HepG2 (cell line): Measurements from ENCODE around the gene PIK3CB. TPM values are rescaled to one million over a fixed set of nuclear protein-coding genes. Genes with fewer than 3 reads are reported as not detected.

ENCODE experiments used
- AFF4 ChIP-seq: sonication (generic); formaldehyde crosslinking; IDR thresholded peaks from 2 replicates; pipeline ENCODE4 v1.4.0; 2020; ENCODE audit warnings: missing genetic modification reagents
- ATF1 ChIP-seq: IDR thresholded peaks from 2 replicates; pipeline ENCODE4 v1.6.1; 2016; ENCODE audit warnings: mild to moderate bottlenecking, control low read depth
- GMEB1 ChIP-seq: sonication (generic); formaldehyde crosslinking; IDR thresholded peaks from 2 replicates; pipeline ENCODE4 v1.5.1; 2020; ENCODE audit warnings: missing genetic modification reagents, mild to moderate bottlenecking, borderline replicate concordance
- HNF4A ChIP-seq: sonication (generic); formaldehyde crosslinking; IDR thresholded peaks from 2 replicates; pipeline ENCODE4 v1.4.0; 2020; ENCODE audit warnings: missing genetic modification reagents
- RCOR2 ChIP-seq: IDR thresholded peaks from 2 replicates; pipeline ENCODE4 v1.6.1; 2016; ENCODE audit warnings: missing biosample characterization, missing genetic modification reagents
- SALL2 ChIP-seq: sonication (generic); formaldehyde crosslinking; IDR thresholded peaks from 2 replicates; pipeline ENCODE4 v1.8.1; 2023; ENCODE audit warnings: mild to moderate bottlenecking, missing genetic modification reagents, inconsistent platforms
- TCF7 ChIP-seq: sonication (generic); IDR thresholded peaks from 2 replicates; pipeline ENCODE4 v1.6.1; 2016; ENCODE audit warnings: antibody characterized with exemption, low read depth
- ZNF142 ChIP-seq: sonication (generic); formaldehyde crosslinking; IDR thresholded peaks from 2 replicates; pipeline ENCODE4 v1.4.0; 2020; ENCODE audit warnings: missing genetic modification reagents
- ZNF432 ChIP-seq: sonication (generic); formaldehyde crosslinking; IDR thresholded peaks from 2 replicates; pipeline ENCODE4 v1.5.0; 2020; ENCODE audit warnings: missing genetic modification reagents, mild to moderate bottlenecking, borderline replicate concordance
- ZNF597 ChIP-seq: sonication (generic); formaldehyde crosslinking; IDR thresholded peaks from 2 replicates; pipeline ENCODE4 v1.5.0; 2020; ENCODE audit warnings: missing genetic modification reagents
- ZNF687 ChIP-seq: sonication (generic); formaldehyde crosslinking; IDR thresholded peaks from 2 replicates; pipeline ENCODE4 v1.5.1; 2020; ENCODE audit warnings: mild to moderate bottlenecking, missing genetic modification reagents, moderate library complexity
- ZNF792 ChIP-seq: IDR thresholded peaks from 2 replicates; pipeline ENCODE4 v1.6.1; 2016
- polyA plus RNA-seq, 8 experiments: library from polyadenylated mRNA; depleted of rRNA in 3 of 8; stranded (reverse) in 7 of 8; unstranded in 1 of 8; fragments of >200 nt; fragmentation: Illumina TruSeq in 4 of 8; extraction: Trizol in 4 of 8; gene quantifications; 2 replicates each; pipeline versions ENCODE4 v1.2.1 to v1.2.3, GENCODE V29; 2011 to 2016; ENCODE audit warnings: low read depth in 4 of 8, missing spikeins in 1 of 8, mixed read lengths in 1 of 8; ENCODE audit not compliant: insufficient read depth in 1 of 8
- total RNA-seq, 5 experiments: library from RNA; depleted of rRNA; stranded (reverse); fragments of >200 nt; fragmentation: Illumina TruSeq; extraction: Trizol; gene quantifications; 2 replicates each; pipeline ENCODE4 v1.2.3, GENCODE V29; 2016; ENCODE audit warnings: low read depth in 1 of 5

PIK3CB gene
- total and polyA plus RNA-seq, 2 of the 13 experiments (the other 11 are each of a cell fraction or from before 2014, with no cell fraction given), result 6.6 to 18.7 TPM

GRCh38 chr3:138854204-138854603 is 19.5 kb upstream of the PIK3CB start (continued):
- TF ChIP-seq AFF4 (CRISPR knock-in tag) (no peak), ZNF792 (CRISPR knock-in tag) (no peak), ZNF687 (CRISPR knock-in tag) (no peak), SALL2 (CRISPR knock-in tag) (no peak), GMEB1 (no peak), HNF4A (CRISPR knock-in tag) (peak; percentile 53; the same call in 1 of the 2 replicates), RCOR2 (CRISPR knock-in tag) (no peak), ZNF142 (CRISPR knock-in tag) (no peak), ZNF597 (CRISPR knock-in tag) (no peak), TCF7 (peak; percentile 5; the same call in 1 of the 2 replicates), ZNF432 (no peak), ATF1 (CRISPR knock-in tag) (peak; percentile 43; the same call in 1 of the 2 replicates)
